ENCODE data around the gene KRT84. TPM values are rescaled to one million over a fixed set of nuclear protein-coding genes. Genes with fewer than 3 reads are reported as not detected.

The KRT84 gene
- total and polyA plus RNA-seq, 12 donors = not detected

- no peaks in the 10 kb centered on the region for H3K9me3 ChIP-seq (replicated peaks in 1 of 3)
Observed at GRCh38 chr12:52368508-52368907, 16.9 kb downstream of the KRT84 start.

GRCh38 chr12:52367876-52368275 lies 17.6 kb downstream of the KRT84 start:
- TF ChIP-seq CTCF (IDR thresholded peaks at IDR 0.05) (no peak), POLR2A (IDR thresholded peaks at IDR 0.05) (no peak)
- WGBS, 4 donors = 72 to 79% (median 75%) methylated on average over 6 of the region's 6 CpGs
- DNase-seq = no peak
- Histone ChIP-seq H3K4me3 (no peak overlapping the region), H3K27me3 (no peaks in the 10 kb centered on the region), H3K27ac (no peak overlapping the region), H3K9me3 (replicated peaks in 1 of 3) (no peaks in the 10 kb centered on the region), H3K4me1 (replicated peaks in 1 of 2) (no peaks in the 10 kb centered on the region), H3K36me3 (replicated peaks in 1 of 2) (no peaks in the 10 kb centered on the region)
- intact Hi-C loops (cut with DNase I) = loop anchor here in 1 of 2 donors (5.0 kb wide), 1 partner anchor 504 kb away; no protein-coding TSS in a partner anchor

More at GRCh38 chr12:52368508-52368907, 16.9 kb downstream of the KRT84 start:
- Histone ChIP-seq H3K4me1 (replicated peaks in 1 of 2) (no peaks in the 10 kb centered on the region), H3K27ac (no peak overlapping the region), H3K4me3 (no peak overlapping the region), H3K27me3 (no peaks in the 10 kb centered on the region), H3K36me3 (replicated peaks in 1 of 2) (no peaks in the 10 kb centered on the region)
- no peak for DNase-seq
- 44 to 54% (median 52%) methylated on average over 3 of the region's 3 CpGs for WGBS, 4 donors
- TF ChIP-seq CTCF (IDR thresholded peaks at IDR 0.05) = no peak
- TF ChIP-seq POLR2A (IDR thresholded peaks at IDR 0.05) = no peak
- intact Hi-C loops (cut with DNase I) = loop anchor here in 1 of 2 donors (5.0 kb wide), 1 partner anchor 504 kb away; no protein-coding TSS in a partner anchor

GRCh38 chr12:52366738-52367485 lies 18.5 kb downstream of the KRT84 start, which contains the start of gene KRT85:
TSS of gene KRT85 (minus strand) at chr12:52367481. CDS start at chr12:52367405, 76 bp downstream.
- H3K27ac ChIP-seq = no peak within 1 kb of the TSS
- 76 to 86% (median 80%) methylated on average over 16 to 42 of the region's 42 CpGs for WGBS, 4 donors
- H3K9me3 ChIP-seq (replicated peaks in 1 of 3) = no peaks in the 10 kb centered on the region
- no peaks in the 10 kb centered on the region for H3K27me3 ChIP-seq
- intact Hi-C loops (cut with DNase I) = loop anchor here in 1 of 2 donors (5.0 kb wide), 1 partner anchor 505 kb away; no protein-coding TSS in a partner anchor
- H3K4me3 ChIP-seq = no peak within 1 kb of the TSS
- no peaks in the 10 kb centered on the region for H3K4me1 ChIP-seq (replicated peaks in 1 of 2)
- TF ChIP-seq CTCF (IDR thresholded peaks at IDR 0.05) = no peak
- TF ChIP-seq POLR2A (IDR thresholded peaks at IDR 0.05) = no peak
- DNase-seq = no peak
- no peaks in the 10 kb centered on the region for H3K36me3 ChIP-seq (replicated peaks in 1 of 2)

GRCh38 chr12:52364901-52365489 lies 20.5 kb downstream of the KRT84 start:
- TF ChIP-seq POLR2A (IDR thresholded peaks at IDR 0.05) (no peak), CTCF (IDR thresholded peaks at IDR 0.05) (no peak)
- Histone ChIP-seq H3K27me3 (no peaks in the 10 kb centered on the region), H3K4me1 (replicated peaks in 1 of 2) (no peaks in the 10 kb centered on the region), H3K36me3 (replicated peaks in 1 of 2) (no peaks in the 10 kb centered on the region), H3K4me3 (no peak overlapping the region), H3K27ac (no peak overlapping the region), H3K9me3 (replicated peaks in 1 of 3) (no peaks in the 10 kb centered on the region)
- DNase-seq = no peak
- intact Hi-C loops (cut with DNase I) = loop anchor here in 1 of 2 donors (5.0 kb wide), 1 partner anchor 507 kb away; no protein-coding TSS in a partner anchor
- 84 to 86% (median 86%) methylated on average over 14 of the region's 14 CpGs for WGBS, 4 donors
